Tibial nerve (tissue), 4 donors: ENCODE data around the gene INF2. TPM values are rescaled to one million over a fixed set of nuclear protein-coding genes. Genes with fewer than 3 reads are reported as not detected.

Source experiments
- DNase-seq, 2 donors: peaks; one replicate each; pipeline ENCODE4 v3.0.0-alpha.2; 2019; ENCODE audit warnings: low spot score in 2 of 2
- H3K27ac ChIP-seq, 4 donors: fragments of 200-600 bp; sonication (generic) in 3 of 4; one replicate each; pipeline ENCODE4 v1.5.1; 2017 to 2019; ENCODE audit warnings: mild to moderate bottlenecking in 1 of 4
- H3K27me3 ChIP-seq, 2 donors: fragments of 200-600 bp; sonication (generic) in 1 of 2; one replicate each; pipeline versions ENCODE4 v1.5.1 to v1.6.0; 2017 to 2019
- H3K36me3 ChIP-seq, 3 donors: fragments of 200-600 bp; sonication (generic); one replicate each; pipeline ENCODE4 v1.5.1; 2018 to 2019
- H3K4me1 ChIP-seq, 4 donors: fragments of 200-600 bp; sonication (generic) in 3 of 4; one replicate each; pipeline ENCODE4 v1.5.1; 2017 to 2019
- H3K4me3 ChIP-seq, 4 donors: fragments of 200-600 bp; sonication (generic) in 3 of 4; one replicate each; pipeline ENCODE4 v1.5.1; 2017 to 2019; ENCODE audit warnings: mild to moderate bottlenecking in 1 of 4, moderate library complexity in 1 of 4
- H3K9me3 ChIP-seq, 4 donors: fragments of 200-600 bp; sonication (generic) in 3 of 4; one replicate each; pipeline ENCODE4 v1.5.1; 2017 to 2019
- EP300 ChIP-seq, 2 donors: sonication (generic); formaldehyde crosslinking; IDR thresholded peaks; one replicate each; pipeline ENCODE4 v1.6.1; 2017; ENCODE audit warnings: antibody characterized with exemption in 2 of 2, mild to moderate bottlenecking in 1 of 2
- POLR2A ChIP-seq, 2 donors: fragments of 450-650 bp; IDR thresholded peaks; one replicate each; pipeline ENCODE4 v1.6.1; 2017; ENCODE audit warnings: antibody characterized with exemption in 2 of 2, mild to moderate bottlenecking in 2 of 2, moderate library complexity in 2 of 2
- WGBS, 2 donors: methylation state at CpG; one replicate each; pipeline ENCODE4 v1.1.5; 2018; 5-methylcytosine and 5-hydroxymethylcytosine counted together
- total RNA-seq, 4 donors: library from RNA; depleted of rRNA; stranded (reverse); fragments of >200 nt; gene quantifications; one replicate each; pipeline ENCODE4 v1.1.0, GENCODE V29; 2016
- TF ChIP-seq, protein P1 (sequence below), 5 experiments: fragments of 200-600 bp in 3 of 5; fragments of 450-650 bp in 2 of 5; sonication (generic) in 3 of 5; IDR thresholded peaks; one replicate each; pipeline ENCODE4 v1.5.1; 2016 to 2019; ENCODE audit warnings: antibody characterized with exemption in 5 of 5, mild to moderate bottlenecking in 3 of 5, moderate library complexity in 2 of 5

The INF2 gene
- total RNA-seq, 4 donors from 2014 or later = 217 to 256 (median 239) TPM

DNA sequence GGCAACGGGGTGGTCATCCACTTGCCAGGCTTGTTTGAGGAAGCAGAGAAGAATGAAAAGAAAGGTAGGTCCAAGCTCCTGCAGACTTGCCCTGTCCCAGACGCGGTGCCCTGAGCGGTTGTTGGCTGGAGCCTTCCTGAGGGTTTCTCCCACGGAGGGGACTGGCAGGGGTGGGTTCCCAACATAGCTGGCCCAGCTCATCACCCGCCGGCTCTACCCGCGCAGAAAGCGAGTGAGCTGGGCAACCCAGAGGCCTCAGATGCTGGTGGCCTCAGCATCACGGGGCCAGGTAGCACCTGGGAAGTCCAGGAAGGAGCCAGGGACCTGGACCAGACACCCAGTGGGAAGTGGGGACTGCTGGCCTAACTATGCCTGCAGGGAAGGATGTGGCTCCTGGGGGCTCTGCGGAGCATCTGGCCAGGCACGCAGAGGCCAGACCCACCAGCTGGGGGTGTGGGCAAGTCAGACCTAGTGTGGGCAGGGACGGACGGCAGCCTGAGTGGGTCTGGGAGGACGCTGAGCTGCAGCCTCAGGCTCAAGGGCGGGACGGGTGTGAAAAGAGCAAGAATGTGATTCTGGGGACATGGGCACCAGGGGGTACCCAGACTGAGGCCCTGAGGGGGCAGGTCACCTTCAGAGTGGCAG is 49.1 kb downstream of the INF2 start:
- no peaks in the 10 kb centered on the region for H3K9me3 ChIP-seq
- H3K27ac ChIP-seq = peak overlapping the region in 1 of 4 donors; percentile 91
- peaks cover 0 to 22% (median 0%) of the 10 kb centered on the region in 3 donors for H3K36me3 ChIP-seq
- H3K27me3 ChIP-seq = no peaks in the 10 kb centered on the region
- no peak overlapping the region for H3K4me3 ChIP-seq
- no peak for DNase-seq
- WGBS, 2 donors = 90 to 92% methylated on average over 16 to 18 of the region's 18 CpGs
- TF ChIP-seq POLR2A (IDR thresholded peaks at IDR 0.05) (no peak), EP300 (IDR thresholded peaks at IDR 0.05) (no peak)
- TF ChIP-seq, protein P1, sequence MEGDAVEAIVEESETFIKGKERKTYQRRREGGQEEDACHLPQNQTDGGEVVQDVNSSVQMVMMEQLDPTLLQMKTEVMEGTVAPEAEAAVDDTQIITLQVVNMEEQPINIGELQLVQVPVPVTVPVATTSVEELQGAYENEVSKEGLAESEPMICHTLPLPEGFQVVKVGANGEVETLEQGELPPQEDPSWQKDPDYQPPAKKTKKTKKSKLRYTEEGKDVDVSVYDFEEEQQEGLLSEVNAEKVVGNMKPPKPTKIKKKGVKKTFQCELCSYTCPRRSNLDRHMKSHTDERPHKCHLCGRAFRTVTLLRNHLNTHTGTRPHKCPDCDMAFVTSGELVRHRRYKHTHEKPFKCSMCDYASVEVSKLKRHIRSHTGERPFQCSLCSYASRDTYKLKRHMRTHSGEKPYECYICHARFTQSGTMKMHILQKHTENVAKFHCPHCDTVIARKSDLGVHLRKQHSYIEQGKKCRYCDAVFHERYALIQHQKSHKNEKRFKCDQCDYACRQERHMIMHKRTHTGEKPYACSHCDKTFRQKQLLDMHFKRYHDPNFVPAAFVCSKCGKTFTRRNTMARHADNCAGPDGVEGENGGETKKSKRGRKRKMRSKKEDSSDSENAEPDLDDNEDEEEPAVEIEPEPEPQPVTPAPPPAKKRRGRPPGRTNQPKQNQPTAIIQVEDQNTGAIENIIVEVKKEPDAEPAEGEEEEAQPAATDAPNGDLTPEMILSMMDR (IDR thresholded peaks at IDR 0.05) = no peak
- peaks cover 0 to 33% (median 27%) of the 10 kb centered on the region in 4 donors for H3K4me1 ChIP-seq

DNA sequence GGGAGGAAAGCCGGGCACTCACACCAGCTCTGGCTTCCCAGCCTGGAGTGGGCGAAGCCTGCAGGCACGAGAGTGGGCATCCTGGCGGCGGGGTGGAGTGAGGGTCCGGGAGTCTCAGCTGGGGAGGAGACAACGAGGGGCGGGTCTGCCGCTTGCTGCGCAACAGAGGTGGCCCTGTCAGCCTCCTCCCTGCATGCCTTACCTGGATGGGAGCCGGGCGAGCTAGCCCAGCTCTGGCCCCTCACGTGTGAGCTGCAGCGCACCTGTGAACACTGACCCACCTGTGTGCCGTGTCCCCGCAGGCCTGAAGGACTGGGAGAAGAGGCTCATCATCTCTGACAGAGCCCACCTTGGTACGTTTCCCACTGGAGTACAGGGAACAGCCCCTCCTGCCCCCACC is 49.6 kb downstream of the INF2 start:
- peaks cover 0 to 30% (median 27%) of the 10 kb centered on the region in 4 donors for H3K4me1 ChIP-seq
- H3K9me3 ChIP-seq = no peaks in the 10 kb centered on the region
- H3K27ac ChIP-seq = no peak overlapping the region
- TF ChIP-seq POLR2A (IDR thresholded peaks at IDR 0.05) (no peak), EP300 (IDR thresholded peaks at IDR 0.05) (no peak)
- TF ChIP-seq, protein P1 (IDR thresholded peaks at IDR 0.05) = no peak
- no peak overlapping the region for H3K4me3 ChIP-seq
- H3K27me3 ChIP-seq = no peaks in the 10 kb centered on the region
- H3K36me3 ChIP-seq = peaks cover 0 to 25% (median 0%) of the 10 kb centered on the region in 3 donors
- no peak for DNase-seq
- WGBS, 2 donors = 90 to 92% methylated on average over 15 to 17 of the region's 17 CpGs

DNA sequence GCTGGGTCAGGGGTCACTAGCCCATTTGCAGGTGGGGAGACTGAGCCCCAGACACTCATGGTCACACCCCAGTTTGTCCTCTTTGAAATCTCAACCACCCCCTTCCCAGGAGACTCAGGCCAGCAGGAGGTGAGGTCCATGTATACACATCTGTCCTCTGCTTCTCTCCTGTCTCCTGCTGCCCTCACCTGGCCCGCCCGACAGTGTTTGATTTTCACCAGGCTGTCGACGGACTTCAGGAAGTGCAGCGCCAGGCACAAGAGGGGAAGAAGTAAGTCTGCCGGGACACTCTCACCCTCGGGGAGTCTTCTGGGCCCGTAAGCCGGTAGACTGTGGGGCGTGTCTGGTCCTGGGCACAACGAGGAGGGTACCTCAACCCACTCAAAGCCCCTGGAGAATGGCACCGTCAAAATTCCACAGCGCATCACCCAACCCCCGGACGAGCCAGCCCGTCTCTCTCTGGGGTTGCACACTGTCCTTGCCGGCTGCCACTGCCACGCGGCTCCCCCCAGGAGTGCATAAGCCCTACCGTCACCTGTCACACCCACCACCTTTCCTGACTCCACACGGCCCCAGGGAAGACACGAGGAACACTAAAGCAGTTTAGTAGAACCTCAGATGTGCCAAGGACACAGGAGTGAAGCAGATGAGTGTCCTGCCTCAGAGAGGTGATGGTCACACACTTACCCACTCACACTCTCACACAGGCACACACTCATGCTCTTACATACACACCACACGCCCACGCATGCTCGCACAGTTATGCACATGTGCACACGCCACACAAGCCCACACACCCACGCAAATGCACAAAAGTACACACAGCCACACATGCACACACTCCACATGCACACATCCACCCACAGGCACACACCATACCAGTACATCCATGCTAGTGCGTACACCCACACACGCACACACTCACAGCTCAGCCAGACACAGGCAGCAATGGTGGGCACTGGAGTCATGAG is 50.4 kb downstream of the INF2 start:
- WGBS, 2 donors = 86 to 92% methylated on average over 28 of the region's 29 CpGs
- H3K36me3 ChIP-seq = peaks cover 0 to 25% (median 0%) of the 10 kb centered on the region in 3 donors

DNA sequence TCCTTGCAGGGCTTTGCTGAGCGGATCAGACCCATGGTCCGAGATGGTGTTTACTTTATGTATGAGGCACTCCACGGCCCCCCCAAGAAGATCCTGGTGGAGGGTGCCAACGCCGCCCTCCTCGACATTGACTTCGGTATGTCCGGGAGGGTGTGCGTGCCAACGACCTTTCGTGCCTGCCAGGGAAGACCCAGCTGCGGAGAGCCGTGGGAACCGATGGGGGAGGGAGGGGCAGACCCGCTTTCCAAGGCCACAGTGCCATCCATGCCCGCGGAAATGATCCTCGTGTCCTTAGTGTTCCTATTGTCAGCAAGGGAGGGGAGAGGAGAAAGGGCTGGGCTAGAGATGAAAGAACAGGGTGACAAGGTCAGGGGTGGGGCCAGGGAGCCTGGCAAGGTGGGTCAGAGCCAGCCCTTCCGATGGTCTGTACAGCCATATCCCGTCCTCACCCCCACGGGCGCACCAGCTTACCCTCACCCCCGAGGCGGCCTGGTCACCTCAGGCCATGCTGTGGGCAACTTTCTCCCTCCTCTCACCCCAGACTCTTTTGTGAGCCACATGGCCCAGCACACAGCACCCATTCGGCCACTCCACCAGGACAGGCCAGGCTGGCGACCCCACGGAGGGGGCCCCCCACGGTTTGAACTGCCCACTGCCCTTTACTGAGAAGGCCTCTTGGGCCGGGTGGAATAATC is 51.8 kb downstream of the INF2 start:
- no peak for TF ChIP-seq EP300 (IDR thresholded peaks at IDR 0.05)
- TF ChIP-seq, protein P1 (IDR thresholded peaks at IDR 0.05) = no peak
- no peak for TF ChIP-seq POLR2A (IDR thresholded peaks at IDR 0.05)
- Histone ChIP-seq H3K4me3 (no peak overlapping the region), H3K9me3 (no peaks in the 10 kb centered on the region), H3K4me1 (peaks cover 0 to 22% (median 19%) of the 10 kb centered on the region in 4 donors), H3K36me3 (peaks cover 0 to 25% (median 0%) of the 10 kb centered on the region in 3 donors), H3K27me3 (no peaks in the 10 kb centered on the region), H3K27ac (no peak overlapping the region)
- no peak for DNase-seq
- WGBS, 2 donors = 88 to 89% methylated on average over 26 to 28 of the region's 29 CpGs

More for the DNA sequence above, 50.4 kb downstream of the INF2 start:
- no peak for DNase-seq
- peaks cover 0 to 26% (median 23%) of the 10 kb centered on the region in 4 donors for H3K4me1 ChIP-seq
- no peaks in the 10 kb centered on the region for H3K9me3 ChIP-seq
- TF ChIP-seq, protein P1 (IDR thresholded peaks at IDR 0.05) = no peak
- no peak for TF ChIP-seq EP300 (IDR thresholded peaks at IDR 0.05)
- TF ChIP-seq POLR2A (IDR thresholded peaks at IDR 0.05) = no peak
- no peaks in the 10 kb centered on the region for H3K27me3 ChIP-seq
- H3K27ac ChIP-seq = no peak overlapping the region
- no peak overlapping the region for H3K4me3 ChIP-seq
